Smooth muscle cell (in vitro differentiated cells): Measurements from ENCODE around the gene CHGA. TPM values are rescaled to one million over a fixed set of nuclear protein-coding genes. Genes with fewer than 3 reads are reported as not detected.

Source experiments
- DNase-seq: peaks from one replicate; lab custom pipeline; 2025; ENCODE audit not compliant: unreplicated experiment; lab: John Stamatoyannopoulos, UW
- H2AFZ ChIP-seq: fragments of 200-600 bp; sonication (generic); 2 replicates; pipeline ENCODE4 v1.6.0; 2016; ENCODE audit warnings: antibody characterized with exemption, low read depth, mild to moderate bottlenecking
- H3F3A ChIP-seq: fragments of 200-600 bp; sonication (generic); 2 replicates; pipeline ENCODE4 v1.6.0; 2017; ENCODE audit warnings: antibody characterized with exemption, low read depth
- H3K27ac ChIP-seq: fragments of 200-600 bp; sonication (generic); 2 replicates; pipeline ENCODE4 v1.5.1; 2016; ENCODE audit warnings: low read depth, mild to moderate bottlenecking
- H3K27me3 ChIP-seq: fragments of 200-600 bp; sonication (generic); 2 replicates; pipeline ENCODE4 v1.6.1; 2016; ENCODE audit warnings: low read depth, mild to moderate bottlenecking
- H3K36me3 ChIP-seq: fragments of 200-600 bp; sonication (generic); 2 replicates; pipeline ENCODE4 v1.5.1; 2016; ENCODE audit warnings: low read depth
- H3K4me1 ChIP-seq: fragments of 200-600 bp; sonication (generic); 2 replicates; pipeline ENCODE4 v1.5.1; 2016; ENCODE audit warnings: low read depth
- H3K4me2 ChIP-seq: fragments of 200-600 bp; sonication (generic); 2 replicates; pipeline ENCODE4 v1.6.0; 2016; ENCODE audit warnings: mild to moderate bottlenecking
- H3K4me3 ChIP-seq: fragments of 200-600 bp; sonication (generic); 2 replicates; pipeline ENCODE4 v1.5.1; 2016; ENCODE audit warnings: mild to moderate bottlenecking
- H3K79me2 ChIP-seq: fragments of 200-600 bp; sonication (generic); 2 replicates; pipeline ENCODE4 v1.6.0; 2016; ENCODE audit warnings: low read depth, mild to moderate bottlenecking
- H3K9ac ChIP-seq: fragments of 200-600 bp; sonication (generic); 2 replicates; pipeline ENCODE4 v1.6.0; 2016; ENCODE audit warnings: low read depth
- H3K9me3 ChIP-seq: fragments of 200-600 bp; sonication (generic); replicated peaks from 2 replicates; pipeline ENCODE4 v1.5.1; 2016; ENCODE audit warnings: low read depth
- H4K20me1 ChIP-seq: fragments of 200-600 bp; sonication (generic); 2 replicates; pipeline ENCODE4 v1.6.0; 2016; ENCODE audit warnings: low read depth
- CTCF ChIP-seq: fragments of 200-600 bp; sonication (generic); IDR thresholded peaks from 2 replicates; pipeline ENCODE4 v1.5.1; 2017; ENCODE audit warnings: borderline replicate concordance, mild to moderate bottlenecking, antibody characterized with exemption; ENCODE audit not compliant: insufficient read depth, poor library complexity, severe bottlenecking
- WGBS: methylation state at CpG from one replicate; pipeline ENCODE4 v1.1.7; 2016; ENCODE audit warnings: low lambda C conversion rate; 5-methylcytosine and 5-hydroxymethylcytosine counted together
- polyA plus RNA-seq: library from polyadenylated mRNA; unstranded; fragments of >200 nt; fragmentation: Nextera tagmentation; extraction: Ambion mirVana; gene quantifications from 2 replicates; pipeline ENCODE4 v1.2.1, GENCODE V29; 2016
- total RNA-seq: library from RNA; depleted of rRNA; stranded (reverse); fragments of >200 nt; gene quantifications from 2 replicates; pipeline ENCODE4 v1.2.3, GENCODE V29; 2014

The CHGA gene
- total and polyA plus RNA-seq, 2 experiments from 2014 or later = not detected

GRCh38 chr14:92962031-92962830, 39.3 kb downstream of the CHGA start:
- Histone ChIP-seq H3K4me1 (no peaks in the 10 kb centered on the region), H3K27ac (no peak overlapping the region), H3K4me2 (no peak overlapping the region), H3K27me3 (no peaks in the 10 kb centered on the region), H2AFZ (no peak overlapping the region), H3F3A (no peaks in the 10 kb centered on the region), H3K9me3 (no peaks in the 10 kb centered on the region), H3K9ac (no peak overlapping the region), H3K36me3 (no peaks in the 10 kb centered on the region), H3K79me2 (no peaks in the 10 kb centered on the region), H4K20me1 (no peaks in the 10 kb centered on the region), H3K4me3 (no peak overlapping the region)
- no peak for TF ChIP-seq CTCF
- DNase-seq = no peak
- WGBS = 95% methylated on average over 20 of the region's 20 CpGs

GRCh38 chr14:92962831-92963095, 39.8 kb downstream of the CHGA start:
- no peak for TF ChIP-seq CTCF
- Histone ChIP-seq H3K9ac (no peak overlapping the region), H3K4me3 (no peak overlapping the region), H3K79me2 (no peaks in the 10 kb centered on the region), H3K27me3 (no peaks in the 10 kb centered on the region), H3K4me2 (no peak overlapping the region), H3K4me1 (no peaks in the 10 kb centered on the region), H3K27ac (no peak overlapping the region), H3F3A (no peaks in the 10 kb centered on the region), H3K9me3 (no peaks in the 10 kb centered on the region), H4K20me1 (no peaks in the 10 kb centered on the region), H3K36me3 (no peaks in the 10 kb centered on the region), H2AFZ (no peak overlapping the region)
- 96% methylated on average over 11 of the region's 11 CpGs for WGBS
- DNase-seq = no peak

GRCh38 chr14:92963301-92964123, 40.6 kb downstream of the CHGA start:
- H2AFZ ChIP-seq = no peak overlapping the region
- no peak overlapping the region for H3K9ac ChIP-seq
- H3K36me3 ChIP-seq = no peaks in the 10 kb centered on the region
- H3K4me1 ChIP-seq = no peaks in the 10 kb centered on the region
- no peaks in the 10 kb centered on the region for H3K27me3 ChIP-seq
- H3K4me3 ChIP-seq = no peak overlapping the region
- DNase-seq = no peak
- no peaks in the 10 kb centered on the region for H3K79me2 ChIP-seq
- H3K4me2 ChIP-seq = no peak overlapping the region
- no peaks in the 10 kb centered on the region for H4K20me1 ChIP-seq
- TF ChIP-seq CTCF = no peak
- no peak overlapping the region for H3K27ac ChIP-seq
- no peaks in the 10 kb centered on the region for H3F3A ChIP-seq
- 86% methylated on average over 14 of the region's 14 CpGs for WGBS
- no peaks in the 10 kb centered on the region for H3K9me3 ChIP-seq
